Measurements from ENCODE around the gene EPS8.

EPS8 gene

GRCh38 chr12:15574353-15574752 lies 214.8 kb downstream of the EPS8 start:
- Histone ChIP-seq H3K27ac (ENCODE audit: low read depth, low read length, poor library complexity, severe bottlenecking) (no peak overlapping the region), H3K4me2 (ENCODE audit: low read length) (no peak overlapping the region), H3K27me3 (ENCODE audit: insufficient read depth, low read length) (no peaks in the 10 kb centered on the region), H3K9ac (ENCODE audit: low read length) (no peak overlapping the region), H3K9me2 (ENCODE audit: low read depth, low read length) (no peaks in the 10 kb centered on the region), H3F3A (ENCODE audit: insufficient read depth, low read length) (0 out of 2 replicates have a peak, but pooled peaks cover 3% of the 10 kb centered on the region), H4K20me1 (ENCODE audit: insufficient read depth, low read length) (no peaks in the 10 kb centered on the region), H2AFZ (ENCODE audit: low read length) (no peak overlapping the region), H3K36me3 (ENCODE audit: insufficient read depth, low read length) (no peaks in the 10 kb centered on the region), H3K9me3 (ENCODE audit: low read length) (peaks cover 5% of the 10 kb centered on the region; the same call in 1 of the 2 replicates), H3K79me2 (ENCODE audit: insufficient read depth, low read length) (no peaks in the 10 kb centered on the region), H3K4me1 (ENCODE audit: insufficient read depth, low read length, severe bottlenecking) (peaks cover 39% of the 10 kb centered on the region), H3K4me3 (ENCODE audit: low read depth, low read length, poor library complexity, severe bottlenecking) (no peak overlapping the region)
- no peak for TF ChIP-seq EZH2 (IDR thresholded peaks at IDR 0.05; ENCODE audit: borderline replicate concordance, low read length)

Data from OCI-LY1 (cell line).